ENCODE results near the gene ALDH1A2.
"Not testable (repeated sequence)": the region's sequence is repeated elsewhere in the genome, so short reads cannot be mapped to it uniquely, and the experiment has no call there.

Gene ALDH1A2

DNA sequence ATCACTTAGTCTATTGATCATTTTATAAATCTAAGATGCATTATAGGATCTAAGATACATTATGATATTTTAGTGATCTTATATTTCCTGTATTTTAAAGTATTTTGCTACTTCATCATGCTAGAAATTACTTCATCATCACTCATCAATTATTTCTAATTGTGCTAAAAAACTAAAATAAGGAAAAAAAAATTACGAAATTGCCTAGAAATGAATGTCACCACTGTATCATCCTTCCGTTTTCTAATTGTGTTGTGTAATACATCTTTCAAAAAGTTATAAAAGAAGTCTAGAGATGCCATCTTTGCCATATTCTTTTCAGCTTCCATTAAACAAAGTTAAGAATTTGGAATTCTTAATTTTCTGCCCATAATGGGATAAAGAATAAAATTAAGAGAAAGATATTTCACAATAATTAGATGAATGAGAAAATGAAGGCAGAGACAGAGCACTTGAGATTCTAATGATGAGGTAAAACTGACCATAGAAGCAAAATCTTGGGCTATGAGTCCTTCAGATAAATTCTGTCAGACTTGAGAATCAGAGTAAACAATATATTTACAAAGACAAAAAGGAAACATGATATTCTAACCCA is 48.8 kb downstream of the ALDH1A2 start:
- TF ChIP-seq, protein P1, sequence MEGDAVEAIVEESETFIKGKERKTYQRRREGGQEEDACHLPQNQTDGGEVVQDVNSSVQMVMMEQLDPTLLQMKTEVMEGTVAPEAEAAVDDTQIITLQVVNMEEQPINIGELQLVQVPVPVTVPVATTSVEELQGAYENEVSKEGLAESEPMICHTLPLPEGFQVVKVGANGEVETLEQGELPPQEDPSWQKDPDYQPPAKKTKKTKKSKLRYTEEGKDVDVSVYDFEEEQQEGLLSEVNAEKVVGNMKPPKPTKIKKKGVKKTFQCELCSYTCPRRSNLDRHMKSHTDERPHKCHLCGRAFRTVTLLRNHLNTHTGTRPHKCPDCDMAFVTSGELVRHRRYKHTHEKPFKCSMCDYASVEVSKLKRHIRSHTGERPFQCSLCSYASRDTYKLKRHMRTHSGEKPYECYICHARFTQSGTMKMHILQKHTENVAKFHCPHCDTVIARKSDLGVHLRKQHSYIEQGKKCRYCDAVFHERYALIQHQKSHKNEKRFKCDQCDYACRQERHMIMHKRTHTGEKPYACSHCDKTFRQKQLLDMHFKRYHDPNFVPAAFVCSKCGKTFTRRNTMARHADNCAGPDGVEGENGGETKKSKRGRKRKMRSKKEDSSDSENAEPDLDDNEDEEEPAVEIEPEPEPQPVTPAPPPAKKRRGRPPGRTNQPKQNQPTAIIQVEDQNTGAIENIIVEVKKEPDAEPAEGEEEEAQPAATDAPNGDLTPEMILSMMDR (conservative IDR thresholded peaks at IDR 0.05; ENCODE audit: low read depth, low read length): no peak
- no peak for DNase-seq (ENCODE audit: low read depth)
- H3K4me3 ChIP-seq (ENCODE audit: low read length): no peak overlapping the region

DNA sequence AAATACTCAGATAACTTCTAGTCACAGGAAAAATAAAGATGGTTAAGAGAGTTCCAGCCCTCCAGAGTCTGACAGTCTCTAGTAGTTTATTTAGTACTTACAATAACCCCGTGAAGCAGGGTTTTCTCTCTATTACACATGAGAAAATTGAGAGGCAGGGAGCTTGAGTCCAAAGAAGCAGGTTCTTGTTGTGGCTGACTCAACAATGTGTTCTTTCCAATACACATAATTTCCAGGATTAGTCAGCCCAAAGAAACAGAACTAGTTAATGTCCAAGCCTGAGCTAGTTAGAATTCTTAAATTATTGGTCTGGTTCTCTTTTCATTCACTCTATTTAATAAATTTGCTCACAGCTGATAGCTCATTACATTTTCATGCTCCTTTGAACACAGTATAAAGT is 49.9 kb downstream of the ALDH1A2 start:
- no peak for DNase-seq (ENCODE audit: low read depth)
- TF ChIP-seq, protein P1 (conservative IDR thresholded peaks at IDR 0.05; ENCODE audit: low read depth, low read length): no peak
- H3K4me3 ChIP-seq (ENCODE audit: low read length): no peak overlapping the region

DNA sequence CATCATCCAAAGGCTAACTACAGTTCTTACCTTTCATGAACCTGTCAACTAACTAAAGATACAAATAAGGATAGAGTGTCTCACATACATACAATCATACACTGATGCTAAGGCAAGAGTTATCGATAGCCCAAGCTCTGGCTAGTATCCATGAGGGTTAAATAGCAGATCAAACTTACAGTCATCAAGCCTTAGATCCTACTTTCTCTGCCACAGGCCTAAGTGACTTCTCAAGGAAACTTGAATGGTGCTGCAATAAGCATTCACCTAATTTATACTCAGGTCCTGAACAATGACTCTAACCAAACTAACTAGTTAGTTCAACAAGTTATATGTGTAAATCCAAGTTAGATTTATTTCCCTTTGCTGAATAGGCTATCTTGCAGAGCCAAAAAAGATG is 51.0 kb downstream of the ALDH1A2 start:
- no peak overlapping the region for H3K4me3 ChIP-seq (ENCODE audit: low read length)
- DNase-seq (ENCODE audit: low read depth): no peak
- TF ChIP-seq, protein P1 (conservative IDR thresholded peaks at IDR 0.05; ENCODE audit: low read depth, low read length): no peak

DNA sequence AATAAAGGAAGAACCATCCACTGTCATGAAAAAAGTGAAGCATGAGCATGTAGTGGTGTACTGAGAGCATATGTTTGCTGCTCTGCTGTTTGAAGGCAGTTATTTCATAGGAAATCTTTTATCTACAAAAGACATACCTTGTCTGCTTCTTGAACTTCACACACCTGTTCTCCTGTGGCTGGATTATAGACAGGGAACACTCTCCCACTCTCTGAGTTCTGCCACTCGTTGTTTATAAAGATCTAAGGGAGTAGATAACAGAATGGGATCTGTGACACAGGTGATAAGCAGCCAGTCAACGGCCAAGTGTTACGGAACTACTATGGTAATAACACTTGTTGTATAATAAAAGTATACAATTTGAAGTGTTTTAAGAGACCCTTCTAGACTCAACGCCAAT is 51.5 kb downstream of the ALDH1A2 start:
- H3K4me3 ChIP-seq (ENCODE audit: low read length): no peak overlapping the region
- DNase-seq (ENCODE audit: low read depth): no peak
- TF ChIP-seq, protein P1 (conservative IDR thresholded peaks at IDR 0.05; ENCODE audit: low read depth, low read length): no peak

DNA sequence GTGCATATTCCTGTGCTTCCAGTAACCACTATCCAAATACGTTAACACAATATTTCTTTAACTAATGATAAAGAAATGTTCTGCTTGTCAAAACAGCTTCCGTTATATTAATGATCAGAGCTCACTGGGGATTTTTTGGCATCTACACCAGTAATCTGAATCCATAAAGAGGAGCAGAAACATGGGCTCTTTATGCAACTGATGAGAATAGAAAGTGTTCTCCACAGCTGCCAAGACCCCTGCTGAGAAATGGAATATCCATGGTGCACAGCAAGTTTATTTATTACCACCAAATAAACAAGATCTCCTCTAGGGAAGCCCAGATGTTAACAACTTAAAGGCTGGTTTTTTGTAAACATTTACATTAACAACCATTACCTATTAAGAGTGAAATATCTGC is 54.5 kb downstream of the ALDH1A2 start:
- H3K4me3 ChIP-seq (ENCODE audit: low read length): no peak overlapping the region
- TF ChIP-seq, protein P1 (conservative IDR thresholded peaks at IDR 0.05; ENCODE audit: low read depth, low read length): no peak
- DNase-seq (ENCODE audit: low read depth): no peak

DNA sequence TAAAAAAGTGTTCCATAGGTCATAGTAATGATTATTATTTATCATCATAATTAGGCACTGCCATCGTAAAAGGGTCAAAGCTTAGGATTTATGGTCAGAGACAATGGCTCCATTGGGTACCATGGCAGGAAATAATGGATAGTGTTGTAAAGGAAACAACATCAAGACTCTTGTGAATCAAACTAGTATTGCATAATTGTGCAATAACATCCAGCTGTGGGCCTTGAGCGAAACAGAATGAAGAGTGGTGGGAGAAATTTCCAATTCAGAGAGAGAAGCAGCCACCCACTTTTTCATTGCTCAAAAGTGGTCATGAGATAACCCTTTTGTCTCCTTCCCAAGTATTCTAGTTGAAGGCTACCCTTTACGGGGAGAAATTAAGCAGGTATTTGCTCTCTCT is 61.7 kb downstream of the ALDH1A2 start:
- DNase-seq (ENCODE audit: low read depth): no peak
- H3K4me3 ChIP-seq (ENCODE audit: low read length): no peak overlapping the region
- TF ChIP-seq, protein P1 (conservative IDR thresholded peaks at IDR 0.05; ENCODE audit: low read depth, low read length): no peak

DNA sequence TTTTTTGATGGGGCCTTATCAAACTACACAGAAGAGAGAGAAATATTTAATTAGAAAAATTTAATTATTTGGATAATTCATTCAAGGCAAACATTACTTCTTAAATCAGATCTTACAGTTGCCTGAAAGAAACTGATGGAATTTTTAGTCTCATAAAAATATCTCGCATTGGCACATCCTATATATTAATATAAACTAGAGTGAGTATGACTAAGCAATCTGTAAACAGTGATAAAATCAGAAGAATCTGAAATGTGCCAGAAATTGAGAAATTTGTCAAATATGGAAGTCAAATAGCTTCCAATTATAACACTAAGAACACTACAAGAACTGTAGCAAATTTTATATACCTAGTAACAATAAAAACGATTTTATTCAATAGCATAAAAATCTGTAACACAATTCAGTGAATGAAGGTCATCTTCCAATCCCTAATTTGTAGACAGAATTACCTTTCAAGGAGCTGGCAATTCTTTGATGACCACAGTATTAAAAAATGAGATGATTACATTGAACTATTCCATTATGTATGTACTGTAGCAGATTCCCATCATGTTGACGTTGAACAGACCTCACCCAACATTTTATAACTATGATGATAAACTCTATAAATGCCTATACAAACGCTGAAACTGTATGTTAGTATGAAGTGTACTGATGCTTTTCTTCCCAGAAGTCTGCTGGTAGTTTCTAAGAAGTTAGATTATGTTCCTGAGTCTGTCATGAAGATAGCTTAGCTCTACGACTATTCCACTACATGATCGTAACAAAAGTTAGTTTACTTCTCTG is 63.0 kb downstream of the ALDH1A2 start:
- H3K4me3 ChIP-seq (ENCODE audit: low read length): no peak overlapping the region
- TF ChIP-seq, protein P1 (conservative IDR thresholded peaks at IDR 0.05; ENCODE audit: low read depth, low read length): no peak
- no peak for DNase-seq (ENCODE audit: low read depth)

DNA sequence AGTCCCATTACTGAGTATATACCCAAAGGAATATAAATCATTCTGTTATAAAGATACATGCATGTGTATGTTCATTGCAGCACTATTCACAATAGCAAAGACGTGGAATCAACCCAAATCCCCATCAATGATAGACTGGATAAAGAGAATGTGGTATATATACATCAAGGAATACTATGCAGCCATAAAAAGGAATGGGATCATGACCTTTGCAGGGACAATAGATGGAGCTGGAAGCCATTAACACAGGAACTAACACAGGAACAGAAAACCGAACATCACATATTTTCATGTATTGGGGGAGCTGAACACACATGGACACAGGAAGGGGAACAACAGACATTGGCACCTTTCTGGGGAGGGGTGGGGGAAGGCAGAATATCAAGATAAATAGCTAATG is 65.8 kb downstream of the ALDH1A2 start:
- H3K4me3 ChIP-seq (ENCODE audit: low read length); DNase-seq (ENCODE audit: low read depth): not testable (repeated sequence)

Measured in retinal pigment epithelial cell (primary cell).